GM06990 (cell line): ENCODE measurements around the gene WDR82.

Experiments
- DNase-seq: peaks from one replicate; pipeline ENCODE4 v3.0.0-alpha.2; 2011; ENCODE audit not compliant: insufficient read length; ENCODE audit errors: extremely low read depth
- H3K27me3 ChIP-seq: replicated peaks from 2 replicates; pipeline ENCODE4 v1.6.0; 2011; ENCODE audit warnings: low read length; ENCODE audit not compliant: control insufficient read depth, insufficient read depth
- H3K36me3 ChIP-seq: 2 replicates; pipeline ENCODE4 v1.5.1; 2011; ENCODE audit warnings: low read length; ENCODE audit not compliant: control insufficient read depth, insufficient read depth
- H3K4me3 ChIP-seq: replicated peaks from 2 replicates; pipeline ENCODE4 v1.5.1; 2011; ENCODE audit warnings: low read depth, mild to moderate bottlenecking, control low read depth, low read length
- CTCF ChIP-seq: IDR thresholded peaks from 2 replicates; pipeline ENCODE4 v1.5.1; 2011; ENCODE audit warnings: low read length, control low read depth, mild to moderate bottlenecking, inconsistent platforms; ENCODE audit not compliant: insufficient read depth, poor library complexity, severe bottlenecking

The WDR82 gene

GRCh38 chr3:52232279-52233107 is 46.0 kb downstream of the WDR82 start:
- H3K36me3 ChIP-seq, result peaks cover 44% of the 10 kb centered on the region
- DNase-seq, result no peak

GRCh38 chr3:52231502-52232278 is 46.8 kb downstream of the WDR82 start:
- H3K27me3 ChIP-seq, result no peaks in the 10 kb centered on the region
- peak; percentile 70 for DNase-seq
- peak; percentile 97 for TF ChIP-seq CTCF
- H3K36me3 ChIP-seq, result peaks cover 44% of the 10 kb centered on the region
- H3K4me3 ChIP-seq, result no peak overlapping the region

More at GRCh38 chr3:52232279-52233107, 46.0 kb downstream of the WDR82 start:
- H3K4me3 ChIP-seq, result no peak overlapping the region
- H3K27me3 ChIP-seq, result no peaks in the 10 kb centered on the region
- TF ChIP-seq CTCF, result no peak

GRCh38 chr3:52230889-52231499 is 47.5 kb downstream of the WDR82 start:
- Histone ChIP-seq H3K36me3 (peaks cover 44% of the 10 kb centered on the region), H3K27me3 (no peaks in the 10 kb centered on the region), H3K4me3 (no peak overlapping the region)
- DNase-seq, result no peak
- no peak for TF ChIP-seq CTCF

GRCh38 chr3:52230461-52230860 is 48.0 kb downstream of the WDR82 start:
- no peak for DNase-seq
- TF ChIP-seq CTCF, result no peak
- Histone ChIP-seq H3K4me3 (no peak overlapping the region), H3K27me3 (no peaks in the 10 kb centered on the region), H3K36me3 (peaks cover 41% of the 10 kb centered on the region)

DNA sequence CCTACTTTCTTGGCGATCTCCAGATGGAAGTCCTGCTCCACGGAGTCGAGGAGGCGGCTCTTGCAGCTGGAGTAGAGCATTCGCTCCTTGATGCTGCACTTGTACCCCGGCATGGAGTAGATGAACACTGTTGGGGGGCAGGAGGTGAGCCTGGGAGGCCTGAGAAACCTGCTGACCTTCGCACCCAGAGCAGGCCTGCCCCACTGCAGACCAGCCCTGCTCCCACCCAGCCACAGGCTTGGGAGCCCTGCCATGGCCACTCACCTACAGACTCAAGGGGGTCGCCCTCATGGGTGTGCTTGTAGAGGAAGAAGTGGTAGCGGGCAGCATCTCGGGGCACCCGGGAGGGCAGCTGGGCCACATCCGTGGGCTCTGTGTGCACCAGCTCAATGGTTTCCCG is 48.8 kb downstream of the WDR82 start:
- Histone ChIP-seq H3K36me3 (peaks cover 40% of the 10 kb centered on the region), H3K4me3 (no peak overlapping the region), H3K27me3 (no peaks in the 10 kb centered on the region)
- no peak for TF ChIP-seq CTCF
- DNase-seq, result no peak
